GM18507 (cell line): ENCODE results near the gene PLXNA4.

Source experiments
- DNase-seq: peaks from one replicate; pipeline ENCODE4 v3.0.0; 2011; ENCODE audit warnings: low read depth; ENCODE audit not compliant: insufficient read length; ENCODE audit errors: extremely low spot score
- FAIRE-seq: peaks from 2 replicates; lab custom pipeline; 2011; peaks lifted over from hg19 to GRCh38; lab: Jason Lieb, UNC

The PLXNA4 gene

GRCh38 chr7:132544999-132545398 is 31.3 kb downstream of the PLXNA4 start:
- FAIRE-seq = no peak

GRCh38 chr7:132544025-132544424 is 32.2 kb downstream of the PLXNA4 start:
- no peak for FAIRE-seq
- no peak for DNase-seq

More at GRCh38 chr7:132544999-132545398, 31.3 kb downstream of the PLXNA4 start:
- DNase-seq = no peak

- FAIRE-seq = no peak
- DNase-seq = no peak
These were observed 33.4 kb downstream of the PLXNA4 start for GRCh38 chr7:132542895-132543294.

- FAIRE-seq (no peak), DNase-seq (no peak)
These were observed 34.6 kb downstream of the PLXNA4 start for GRCh38 chr7:132541656-132542055.

- DNase-seq (no peak), FAIRE-seq (no peak)
These were observed 38.7 kb downstream of the PLXNA4 start for GRCh38 chr7:132537456-132538145.

- no peak for DNase-seq
- FAIRE-seq = no peak
These were observed 39.4 kb downstream of the PLXNA4 start for GRCh38 chr7:132536654-132537395.

GRCh38 chr7:132533916-132534315 is 42.4 kb downstream of the PLXNA4 start:
- FAIRE-seq = no peak
- DNase-seq = no peak

GRCh38 chr7:132532281-132532680 is 44.0 kb downstream of the PLXNA4 start:
- no peak for FAIRE-seq
- no peak for DNase-seq

- FAIRE-seq (no peak), DNase-seq (no peak)
These were observed 44.7 kb downstream of the PLXNA4 start for GRCh38 chr7:132531562-132531961.

GRCh38 chr7:132528695-132529094 is 47.6 kb downstream of the PLXNA4 start:
- DNase-seq = no peak
- no peak for FAIRE-seq

GRCh38 chr7:132527467-132528410 is 48.5 kb downstream of the PLXNA4 start:
- DNase-seq (no peak), FAIRE-seq (no peak)

GRCh38 chr7:132526111-132526740 is 50.0 kb downstream of the PLXNA4 start:
- no peak for DNase-seq
- FAIRE-seq = no peak

GRCh38 chr7:132521423-132521822 is 54.8 kb downstream of the PLXNA4 start:
- DNase-seq (no peak), FAIRE-seq (no peak)

- FAIRE-seq (no peak), DNase-seq (no peak)
These were observed 55.5 kb downstream of the PLXNA4 start for GRCh38 chr7:132520591-132521280.

GRCh38 chr7:132519936-132520335 is 56.3 kb downstream of the PLXNA4 start:
- DNase-seq (no peak), FAIRE-seq (no peak)

GRCh38 chr7:132518839-132519173 is 57.5 kb downstream of the PLXNA4 start:
- DNase-seq (no peak), FAIRE-seq (no peak)

- FAIRE-seq = no peak
- no peak for DNase-seq
These were observed 58.0 kb downstream of the PLXNA4 start for GRCh38 chr7:132518102-132518838.

GRCh38 chr7:132516042-132516840 is 60.0 kb downstream of the PLXNA4 start:
- no peak for FAIRE-seq
- DNase-seq = no peak
